Measurements from ENCODE around the gene DEPP1.

The DEPP1 gene

DNA sequence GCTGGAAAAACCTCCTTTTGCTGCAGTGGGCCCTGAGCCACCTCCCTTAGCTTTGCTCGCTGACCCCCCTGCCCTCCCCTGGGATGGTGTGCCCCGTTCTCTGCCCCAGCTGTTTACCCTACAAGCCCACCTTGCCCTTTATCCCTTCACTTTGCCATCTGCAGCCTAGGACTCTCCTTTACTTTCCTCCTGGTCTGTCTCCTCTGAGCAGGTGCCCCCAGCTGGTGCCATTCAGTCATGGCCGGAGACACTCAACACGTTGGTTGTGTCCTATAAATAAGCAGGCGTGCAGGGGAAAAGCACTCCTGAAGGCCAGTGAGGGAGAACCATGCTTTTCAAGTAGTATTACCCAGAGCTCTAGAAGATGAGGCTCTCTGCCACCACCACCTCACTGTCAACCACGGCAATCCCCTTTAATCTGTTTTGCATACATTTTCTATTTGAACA, 12.9 kb downstream of the DEPP1 start:
- no peak for DNase-seq

DNA sequence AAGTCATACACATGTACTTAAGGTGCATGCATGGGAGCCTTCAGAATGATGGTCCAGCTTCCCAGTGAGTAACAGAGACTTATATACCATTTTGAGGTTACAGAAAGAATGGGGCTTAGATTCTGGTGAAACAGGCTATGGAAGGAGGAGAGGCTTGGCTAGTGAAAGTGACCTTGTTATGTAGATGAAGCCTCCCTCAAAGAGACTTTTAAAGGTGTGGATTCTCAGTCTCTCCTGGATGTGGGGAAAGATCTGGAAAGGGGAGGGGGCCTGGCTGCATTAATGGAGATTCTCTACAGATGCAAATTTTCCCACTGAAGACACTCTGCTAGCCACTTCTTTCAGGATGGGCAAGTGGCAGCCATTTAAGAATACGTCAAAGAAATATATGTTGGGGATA, 13.5 kb downstream of the DEPP1 start:
- DNase-seq, result no peak

GRCh38 chr10:44963772-44964633, 14.6 kb downstream of the DEPP1 start:
- no peak for DNase-seq

- DNase-seq, result no peak
Observed at GRCh38 chr10:44962870-44963738, 15.5 kb downstream of the DEPP1 start.

- DNase-seq, result no peak
Observed at GRCh38 chr10:44961931-44962750, 16.5 kb downstream of the DEPP1 start.

GRCh38 chr10:44961230-44961571, 17.4 kb downstream of the DEPP1 start:
- no peak for DNase-seq

GRCh38 chr10:44960482-44961229, 18.0 kb downstream of the DEPP1 start:
- DNase-seq, result no peak

GRCh38 chr10:44960088-44960460, 18.5 kb downstream of the DEPP1 start:
- DNase-seq, result no peak

GRCh38 chr10:44959247-44960087, 19.1 kb downstream of the DEPP1 start, which contains the start of gene RASSF4:
RASSF4 (plus strand) TSS chr10:44959802; CDS start chr10:44970203, 10,401 bp downstream.
- peak; percentile 83 for DNase-seq

GRCh38 chr10:44958898-44959246, 19.7 kb downstream of the DEPP1 start:
- DNase-seq, result no peak

- DNase-seq, result no peak
Observed at GRCh38 chr10:44958196-44958897, 20.3 kb downstream of the DEPP1 start.

- DNase-seq, result no peak
Observed at GRCh38 chr10:44956717-44957706, 21.6 kb downstream of the DEPP1 start.

DNA sequence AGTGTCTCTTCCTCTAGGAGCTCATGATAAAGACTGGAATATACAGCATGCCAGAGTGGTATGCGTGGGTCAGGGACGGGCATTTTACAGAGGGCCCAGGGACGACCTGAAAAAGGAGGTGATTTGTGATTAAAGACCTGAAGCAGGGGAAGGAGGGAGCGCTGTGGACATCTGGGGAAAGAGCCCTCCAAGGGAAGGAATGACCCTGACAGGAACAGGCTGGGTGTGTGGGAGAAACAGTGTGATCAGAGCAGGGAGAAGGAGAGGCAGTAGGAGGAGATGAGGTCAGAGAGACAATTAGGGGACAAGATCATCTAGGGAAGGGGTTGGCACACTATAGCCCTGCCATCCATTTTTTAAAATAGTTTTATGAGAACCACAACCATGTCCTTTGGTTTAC, 22.4 kb downstream of the DEPP1 start:
- no peak for DNase-seq

- no peak for DNase-seq
Observed at GRCh38 chr10:44955413-44956070, 23.1 kb downstream of the DEPP1 start.

DNA sequence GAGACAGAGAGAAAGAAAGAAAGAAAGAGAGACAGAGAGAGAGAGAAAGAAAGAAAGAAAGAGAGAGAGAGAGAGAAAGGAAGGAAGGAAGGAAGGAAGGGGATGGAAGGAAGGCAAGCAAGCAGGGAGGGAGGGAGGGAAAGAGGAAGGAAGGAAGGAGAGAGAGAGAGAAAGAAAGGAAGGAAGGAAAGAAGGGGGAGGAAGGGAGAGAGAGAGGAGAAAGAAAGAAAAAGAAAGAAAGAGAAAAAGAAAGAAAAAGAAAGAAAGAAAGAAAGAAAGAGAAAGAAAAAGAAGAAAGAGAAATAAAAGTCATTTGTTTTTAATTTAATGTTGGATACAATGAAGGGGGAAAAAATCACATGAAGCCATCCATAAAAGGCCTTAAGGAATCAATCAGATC, 23.6 kb downstream of the DEPP1 start:
- no peak for DNase-seq

GRCh38 chr10:44954042-44954441, 24.6 kb downstream of the DEPP1 start:
- DNase-seq, result no peak

DNA sequence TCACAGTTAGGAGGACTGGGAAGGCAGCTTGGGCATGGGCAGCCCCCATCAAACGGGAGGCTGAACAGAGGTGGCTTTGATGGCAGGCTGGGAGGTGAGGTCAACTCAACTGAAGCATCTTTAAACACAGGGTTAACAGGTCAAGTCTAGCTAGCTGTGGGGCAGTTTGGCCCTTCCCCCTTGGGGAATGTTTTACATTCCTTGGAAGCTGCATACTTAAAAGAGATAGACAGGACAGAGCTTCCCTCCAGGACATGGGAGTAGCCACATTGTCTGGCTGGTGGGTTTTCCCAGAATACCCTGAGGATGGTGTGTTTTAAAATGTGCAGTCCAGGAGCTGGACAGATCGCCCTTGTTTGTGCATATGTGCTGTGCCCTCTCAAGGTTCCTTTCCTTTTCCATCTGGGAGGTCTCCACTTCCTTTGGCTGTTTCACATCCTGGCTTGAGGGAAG, 25.8 kb downstream of the DEPP1 start:
- DNase-seq, result no peak

GRCh38 chr10:44951576-44952226, 26.9 kb downstream of the DEPP1 start:
- no peak for DNase-seq

Data from NCI-H69 (cell line).